ENCODE results near the gene SMIM26.

GRCh38 chr20:18532626-18533025, 34.6 kb upstream of the SMIM26 start:
- TF ChIP-seq CTCF (conservative IDR thresholded peaks at IDR 0.05; ENCODE audit: low read length) (no peak), EZH2phosphoT487 (IDR thresholded peaks at IDR 0.05; ENCODE audit: borderline replicate concordance) (no peak)
